T47D (cell line): ENCODE results near the gene PAM.

Experiments
- DNase-seq, 2 experiments: peaks; one replicate each; pipeline versions ENCODE4 v3.0.0 to v3.0.0-alpha.2; 2011 to 2012; ENCODE audit warnings: low read depth in 1 of 2, low spot score in 1 of 2
- JUND ChIP-seq: IDR thresholded peaks from 2 replicates; pipeline ENCODE4 v1.6.1; 2012; ENCODE audit warnings: low read depth
- in situ Hi-C: cut with HindIII; loops from 2 replicates; pipeline ENCODE4 v1.10.0; 2016; ENCODE audit warnings: low sequenced_read_pairs, low pct_unique_long_range_greater_than_20kb

The PAM gene

DNA sequence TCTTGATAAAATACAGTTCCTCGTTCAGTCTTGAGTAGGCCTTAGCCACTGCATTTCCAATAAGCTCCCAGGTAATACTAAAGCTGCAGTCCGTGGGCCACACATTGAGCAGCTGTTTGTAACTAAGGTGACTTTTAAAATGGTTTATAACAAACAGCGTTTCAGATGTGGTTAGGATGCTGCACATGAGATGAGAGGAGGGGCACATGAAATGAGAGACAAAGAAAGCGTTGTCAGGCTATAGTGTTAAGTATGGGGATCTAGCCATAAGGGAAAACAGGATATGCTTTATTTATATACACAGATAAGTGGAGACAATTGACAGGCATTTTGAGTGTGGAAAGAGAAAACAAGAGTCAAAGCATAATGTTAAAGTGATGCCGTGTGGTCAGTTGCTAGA lies 89.9 kb downstream of the PAM start:
- TF ChIP-seq JUND = no peak
- DNase-seq = no peak
- in situ Hi-C loops = no loop called here

DNA sequence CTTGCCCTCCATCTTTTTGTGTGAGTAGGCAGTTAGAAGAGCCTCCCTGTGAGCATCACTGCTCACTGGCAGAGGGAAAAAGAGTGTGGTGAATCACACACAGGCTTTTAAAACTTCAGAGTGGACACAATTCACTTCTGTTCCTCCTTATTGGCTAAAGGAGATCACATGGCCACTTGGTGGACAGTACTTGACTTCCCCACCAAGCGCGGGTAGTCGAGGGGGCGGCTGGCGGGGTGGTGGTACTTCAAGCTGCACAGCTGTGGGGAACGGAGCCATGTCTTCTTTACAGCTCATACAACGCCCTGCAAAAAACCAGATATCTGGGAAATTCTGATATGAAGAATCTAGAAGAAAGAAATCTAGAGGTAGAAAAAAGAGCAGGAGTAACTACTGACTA lies 95.4 kb downstream of the PAM start:
- in situ Hi-C loops = no loop called here
- DNase-seq = no peak

DNA sequence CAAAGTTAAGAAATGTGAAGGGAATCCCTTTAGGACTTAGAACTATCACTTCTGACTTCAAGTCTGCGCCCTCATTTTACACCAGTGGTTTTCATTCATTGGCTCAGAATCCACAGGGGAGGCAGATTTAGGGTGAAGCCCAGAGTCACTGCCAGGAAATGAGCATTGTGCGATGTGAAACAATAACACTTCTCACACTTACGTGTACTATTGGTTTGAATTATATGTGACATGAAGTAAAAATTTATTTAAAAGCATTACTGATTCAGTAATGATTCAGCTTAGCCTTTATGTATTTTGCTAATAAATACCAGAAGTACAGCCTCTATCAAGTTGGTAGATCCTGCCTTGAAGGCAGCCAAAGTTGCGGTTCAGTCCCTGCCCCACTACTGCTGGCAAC lies 98.6 kb downstream of the PAM start:
- DNase-seq = no peak
- TF ChIP-seq JUND = no peak
- in situ Hi-C loops = no loop called here

More for the DNA sequence above, 95.4 kb downstream of the PAM start:
- no peak for TF ChIP-seq JUND

DNA sequence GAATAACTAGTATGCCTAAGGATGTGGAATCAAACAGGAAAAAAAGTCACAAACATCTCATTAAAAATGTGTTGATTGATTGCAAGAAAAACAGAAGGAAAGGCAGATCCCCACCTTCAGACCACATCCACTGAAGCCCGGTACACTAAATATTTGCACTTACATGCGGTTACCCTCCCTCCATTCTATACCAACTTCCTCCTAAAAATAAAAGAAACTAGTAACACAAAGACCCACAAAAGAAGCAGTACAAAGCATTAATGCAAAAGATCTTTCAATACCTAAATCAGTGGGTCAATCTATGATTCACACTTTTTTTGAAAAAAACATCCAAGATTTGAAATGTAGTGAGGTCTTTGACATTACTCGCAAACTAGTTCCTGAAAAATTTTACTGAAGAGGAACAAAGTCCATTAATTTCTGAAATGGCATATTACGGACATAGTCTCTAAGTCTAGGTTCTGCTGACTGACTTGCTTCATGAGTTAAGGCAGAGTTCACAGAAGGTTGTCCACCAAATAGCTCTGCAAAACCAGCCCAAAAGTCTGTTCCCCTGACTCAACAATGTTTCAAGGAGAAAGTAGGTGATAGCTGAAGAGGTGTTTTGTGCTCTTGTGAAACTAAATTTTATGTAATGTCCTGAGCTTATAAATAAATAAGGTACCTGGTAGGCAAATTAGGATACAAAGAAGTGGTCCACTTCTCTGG lies 100.7 kb downstream of the PAM start:
- in situ Hi-C loops = no loop called here
- no peak for TF ChIP-seq JUND
- no peak for DNase-seq

DNA sequence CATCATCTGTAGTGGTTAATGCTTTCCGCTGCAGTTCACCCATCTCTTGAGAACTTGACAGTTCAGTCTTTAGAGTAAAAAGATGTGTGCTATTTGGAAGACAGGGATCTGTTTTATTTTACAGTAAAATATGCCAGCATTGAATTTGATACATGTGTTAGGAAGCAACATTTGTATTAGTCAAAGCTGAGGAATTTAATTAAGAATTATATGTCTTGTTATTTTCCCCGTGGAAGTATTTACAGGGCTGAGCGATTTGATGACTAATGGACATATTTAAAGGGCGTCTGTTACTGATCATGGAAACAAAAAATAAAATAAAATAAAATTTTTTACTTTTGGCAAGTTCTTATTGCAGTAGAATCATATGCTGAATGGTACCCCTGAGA lies 101.3 kb downstream of the PAM start:
- no peak for DNase-seq
- TF ChIP-seq JUND = no peak
- in situ Hi-C loops = no loop called here

DNA sequence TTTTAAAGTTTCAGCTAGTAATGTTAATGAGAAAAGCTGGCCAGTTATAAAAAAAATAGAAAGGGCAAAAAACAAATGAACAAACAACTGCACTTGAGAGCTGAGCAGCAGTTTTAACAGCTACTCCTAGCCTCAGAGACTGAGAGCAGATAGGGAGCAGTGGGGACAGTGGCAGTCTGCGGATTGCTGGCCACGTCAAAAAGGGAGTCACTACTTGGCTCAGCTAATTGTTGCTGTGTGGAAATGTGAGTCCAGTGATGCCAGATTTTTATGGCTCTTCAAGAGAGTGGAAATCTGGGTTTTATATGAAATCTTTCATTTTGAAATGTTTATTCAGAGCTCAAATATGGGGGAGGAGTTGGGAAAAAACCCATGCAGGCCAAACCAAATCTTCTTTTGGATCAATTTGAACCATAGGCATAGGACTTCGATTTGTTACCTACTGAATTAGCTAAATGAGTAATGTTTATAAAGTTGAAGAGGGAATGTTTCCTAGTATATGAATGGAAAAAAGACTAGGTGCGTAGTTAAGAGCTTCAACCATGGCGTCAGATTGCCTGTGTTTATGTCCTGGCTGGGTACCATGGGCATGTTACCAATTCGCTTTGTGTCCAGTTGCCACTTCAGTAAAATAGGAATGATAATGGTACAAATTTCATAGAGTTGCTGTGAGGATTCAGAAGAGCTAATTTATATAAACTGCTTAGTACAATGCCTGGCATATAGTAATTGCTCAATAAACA lies 102.1 kb downstream of the PAM start:
- no peak for TF ChIP-seq JUND
- DNase-seq = no peak
- in situ Hi-C loops = no loop called here

DNA sequence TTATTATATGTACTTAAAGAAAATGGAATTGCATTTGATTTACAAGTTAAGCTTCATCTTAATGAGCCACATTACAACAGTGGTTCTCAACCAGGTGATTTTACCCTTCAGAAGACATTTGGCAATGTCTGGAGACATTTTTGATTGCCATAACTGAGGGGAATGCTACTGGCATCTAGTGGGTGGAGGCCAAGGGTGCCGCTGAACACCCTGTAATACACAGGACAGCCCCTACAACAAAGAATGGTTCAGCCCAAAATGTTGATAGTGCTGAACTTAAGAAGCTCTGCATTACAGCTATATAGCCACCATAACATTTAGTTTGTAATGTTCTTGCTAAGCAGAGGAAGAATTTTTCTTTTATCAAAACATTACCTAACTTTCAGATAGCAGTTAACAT lies 103.1 kb downstream of the PAM start:
- no peak for TF ChIP-seq JUND
- in situ Hi-C loops = no loop called here

DNA sequence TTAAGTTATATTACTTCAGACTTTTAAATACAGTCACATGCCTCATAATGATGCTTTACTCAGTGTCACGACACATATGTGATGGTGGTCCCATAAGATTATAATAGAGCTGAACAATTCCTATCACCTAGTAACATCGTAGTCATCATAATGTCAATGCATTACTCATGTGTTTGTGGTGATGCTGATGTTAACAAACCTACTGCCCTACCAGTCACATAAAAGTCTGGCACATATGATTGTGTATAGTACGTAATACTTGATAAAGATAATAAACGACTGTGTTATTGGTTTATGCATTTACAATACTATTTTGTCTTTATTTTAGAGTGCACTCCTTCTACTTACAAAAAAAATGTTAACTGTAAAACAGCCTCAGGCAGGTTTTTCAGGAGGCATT lies 103.7 kb downstream of the PAM start:
- TF ChIP-seq JUND = no peak
- no peak for DNase-seq
- in situ Hi-C loops = no loop called here

More for the DNA sequence above, 103.1 kb downstream of the PAM start:
- DNase-seq = no peak

DNA sequence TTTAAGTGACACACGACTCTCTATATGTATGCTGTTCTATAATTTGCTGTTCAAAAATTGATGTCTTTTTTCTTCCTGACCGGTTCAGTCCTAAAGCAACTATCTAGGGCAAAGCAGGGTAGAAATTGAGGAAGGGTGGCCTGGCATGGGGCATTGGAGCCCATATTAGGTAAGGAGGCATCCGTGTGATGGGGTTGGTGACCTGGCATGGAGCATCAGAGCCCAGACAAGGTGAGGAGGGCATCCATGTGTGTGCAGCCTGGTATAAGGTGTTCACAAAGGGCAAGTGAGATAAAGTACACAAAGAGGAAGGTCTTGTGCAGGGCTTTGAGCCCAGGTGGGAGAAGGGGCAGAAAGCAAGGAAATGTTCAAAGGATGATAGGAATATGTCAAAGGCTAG lies 104.9 kb downstream of the PAM start:
- DNase-seq = no peak
- in situ Hi-C loops = no loop called here
- TF ChIP-seq JUND = no peak

DNA sequence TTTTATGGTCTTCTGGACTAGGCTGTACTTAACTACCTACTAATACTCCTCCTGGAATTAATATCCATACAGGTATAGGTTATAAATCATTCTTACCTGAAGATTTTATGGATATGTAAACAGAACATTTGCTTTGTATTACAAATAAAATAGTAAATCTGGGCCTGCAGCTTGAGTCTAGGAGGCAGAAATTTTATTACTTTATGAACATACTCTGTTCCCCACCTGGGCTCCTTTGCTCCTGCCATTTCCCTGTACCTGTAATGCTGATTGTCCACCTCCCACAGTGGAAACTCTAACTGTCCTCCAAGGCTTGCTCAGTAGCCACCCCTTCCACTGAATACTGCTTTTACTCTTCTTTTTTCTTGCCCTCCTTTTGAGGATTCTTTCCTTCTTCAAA lies 108.0 kb downstream of the PAM start:
- no peak for TF ChIP-seq JUND
- no peak for DNase-seq
- in situ Hi-C loops = no loop called here

DNA sequence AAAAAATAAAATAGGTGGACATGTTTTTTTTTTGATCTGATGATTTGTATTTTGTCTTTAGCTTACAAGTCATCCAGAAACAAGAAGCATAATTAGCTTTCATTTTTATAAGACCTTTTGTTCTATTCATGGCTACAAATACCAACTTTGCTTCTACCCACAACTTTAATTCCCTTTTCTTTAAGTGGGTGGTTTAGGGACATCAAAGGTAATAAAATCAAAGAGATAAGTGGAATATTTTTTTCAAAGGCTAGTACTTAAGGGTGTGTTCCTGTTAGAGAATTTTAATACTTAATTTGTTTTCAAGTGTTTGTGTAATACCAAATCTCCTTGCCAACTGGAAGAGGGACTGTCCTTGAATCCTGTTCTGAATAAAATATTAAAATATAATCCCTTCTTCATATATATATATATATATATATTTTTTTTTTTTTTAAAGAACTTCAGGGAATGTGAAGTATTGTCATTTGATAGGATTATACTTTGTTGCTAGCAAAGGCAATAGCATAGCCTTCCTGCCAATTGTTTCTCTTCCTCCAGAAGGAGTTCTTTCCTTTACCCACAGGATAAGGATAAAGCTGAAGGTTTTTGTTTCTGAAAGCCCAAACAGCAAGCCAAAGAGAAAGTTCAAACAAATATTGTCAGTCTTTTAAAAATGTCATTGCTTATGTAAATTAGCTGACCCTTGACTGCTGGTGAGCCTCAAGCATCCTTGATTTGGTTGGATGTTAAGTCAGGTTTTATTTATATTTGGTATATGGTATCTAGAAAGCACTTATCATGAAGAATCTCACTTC lies 108.9 kb downstream of the PAM start:
- DNase-seq = no peak
- TF ChIP-seq JUND = no peak
- in situ Hi-C loops = no loop called here

DNA sequence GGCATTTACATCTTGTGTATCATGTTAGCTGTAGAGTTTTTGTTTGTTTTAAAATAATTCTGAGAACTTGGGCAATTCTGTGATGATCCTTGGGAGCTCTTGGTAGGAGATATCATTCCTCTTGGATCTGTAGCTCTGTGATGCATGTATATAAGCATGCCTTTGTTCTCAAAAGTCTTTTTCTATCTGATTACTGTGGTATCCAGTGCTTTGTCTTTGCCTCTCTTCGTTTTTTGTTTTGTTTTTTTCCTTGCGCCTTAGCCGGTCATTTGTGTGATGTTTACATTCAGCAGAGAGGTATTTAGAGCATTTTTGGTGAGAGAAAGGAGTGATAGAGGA lies 110.0 kb downstream of the PAM start:
- no peak for DNase-seq
- in situ Hi-C loops = no loop called here
- TF ChIP-seq JUND = no peak
